ENCODE measurements around the gene DYNLT3.

DNA sequence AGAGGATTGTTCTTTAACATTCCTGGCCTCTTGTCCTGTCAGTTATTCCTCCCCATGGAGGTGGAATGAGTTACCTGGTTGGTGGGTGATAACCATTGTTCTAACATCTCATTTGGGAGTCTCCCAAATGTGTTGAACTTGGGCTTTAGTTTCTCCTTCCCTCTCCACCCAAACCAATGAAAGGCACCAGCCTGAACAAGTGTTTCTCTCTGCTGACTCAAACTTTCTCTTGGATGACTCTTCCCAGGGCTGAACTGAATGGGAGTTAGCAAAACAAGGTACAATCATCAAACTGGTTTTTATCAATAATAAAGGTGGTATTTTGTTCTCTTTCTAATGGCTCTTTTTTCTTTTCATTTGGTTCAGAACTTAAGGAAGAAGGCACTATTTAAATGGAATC, 2.7 kb downstream of the DYNLT3 start:
- TF ChIP-seq, protein P1, sequence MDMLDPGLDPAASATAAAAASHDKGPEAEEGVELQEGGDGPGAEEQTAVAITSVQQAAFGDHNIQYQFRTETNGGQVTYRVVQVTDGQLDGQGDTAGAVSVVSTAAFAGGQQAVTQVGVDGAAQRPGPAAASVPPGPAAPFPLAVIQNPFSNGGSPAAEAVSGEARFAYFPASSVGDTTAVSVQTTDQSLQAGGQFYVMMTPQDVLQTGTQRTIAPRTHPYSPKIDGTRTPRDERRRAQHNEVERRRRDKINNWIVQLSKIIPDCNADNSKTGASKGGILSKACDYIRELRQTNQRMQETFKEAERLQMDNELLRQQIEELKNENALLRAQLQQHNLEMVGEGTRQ (IDR thresholded peaks at IDR 0.05), result no peak
- TF ChIP-seq, protein P2, sequence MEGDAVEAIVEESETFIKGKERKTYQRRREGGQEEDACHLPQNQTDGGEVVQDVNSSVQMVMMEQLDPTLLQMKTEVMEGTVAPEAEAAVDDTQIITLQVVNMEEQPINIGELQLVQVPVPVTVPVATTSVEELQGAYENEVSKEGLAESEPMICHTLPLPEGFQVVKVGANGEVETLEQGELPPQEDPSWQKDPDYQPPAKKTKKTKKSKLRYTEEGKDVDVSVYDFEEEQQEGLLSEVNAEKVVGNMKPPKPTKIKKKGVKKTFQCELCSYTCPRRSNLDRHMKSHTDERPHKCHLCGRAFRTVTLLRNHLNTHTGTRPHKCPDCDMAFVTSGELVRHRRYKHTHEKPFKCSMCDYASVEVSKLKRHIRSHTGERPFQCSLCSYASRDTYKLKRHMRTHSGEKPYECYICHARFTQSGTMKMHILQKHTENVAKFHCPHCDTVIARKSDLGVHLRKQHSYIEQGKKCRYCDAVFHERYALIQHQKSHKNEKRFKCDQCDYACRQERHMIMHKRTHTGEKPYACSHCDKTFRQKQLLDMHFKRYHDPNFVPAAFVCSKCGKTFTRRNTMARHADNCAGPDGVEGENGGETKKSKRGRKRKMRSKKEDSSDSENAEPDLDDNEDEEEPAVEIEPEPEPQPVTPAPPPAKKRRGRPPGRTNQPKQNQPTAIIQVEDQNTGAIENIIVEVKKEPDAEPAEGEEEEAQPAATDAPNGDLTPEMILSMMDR (IDR thresholded peaks at IDR 0.05), result no peak
- TF ChIP-seq, protein P3, sequence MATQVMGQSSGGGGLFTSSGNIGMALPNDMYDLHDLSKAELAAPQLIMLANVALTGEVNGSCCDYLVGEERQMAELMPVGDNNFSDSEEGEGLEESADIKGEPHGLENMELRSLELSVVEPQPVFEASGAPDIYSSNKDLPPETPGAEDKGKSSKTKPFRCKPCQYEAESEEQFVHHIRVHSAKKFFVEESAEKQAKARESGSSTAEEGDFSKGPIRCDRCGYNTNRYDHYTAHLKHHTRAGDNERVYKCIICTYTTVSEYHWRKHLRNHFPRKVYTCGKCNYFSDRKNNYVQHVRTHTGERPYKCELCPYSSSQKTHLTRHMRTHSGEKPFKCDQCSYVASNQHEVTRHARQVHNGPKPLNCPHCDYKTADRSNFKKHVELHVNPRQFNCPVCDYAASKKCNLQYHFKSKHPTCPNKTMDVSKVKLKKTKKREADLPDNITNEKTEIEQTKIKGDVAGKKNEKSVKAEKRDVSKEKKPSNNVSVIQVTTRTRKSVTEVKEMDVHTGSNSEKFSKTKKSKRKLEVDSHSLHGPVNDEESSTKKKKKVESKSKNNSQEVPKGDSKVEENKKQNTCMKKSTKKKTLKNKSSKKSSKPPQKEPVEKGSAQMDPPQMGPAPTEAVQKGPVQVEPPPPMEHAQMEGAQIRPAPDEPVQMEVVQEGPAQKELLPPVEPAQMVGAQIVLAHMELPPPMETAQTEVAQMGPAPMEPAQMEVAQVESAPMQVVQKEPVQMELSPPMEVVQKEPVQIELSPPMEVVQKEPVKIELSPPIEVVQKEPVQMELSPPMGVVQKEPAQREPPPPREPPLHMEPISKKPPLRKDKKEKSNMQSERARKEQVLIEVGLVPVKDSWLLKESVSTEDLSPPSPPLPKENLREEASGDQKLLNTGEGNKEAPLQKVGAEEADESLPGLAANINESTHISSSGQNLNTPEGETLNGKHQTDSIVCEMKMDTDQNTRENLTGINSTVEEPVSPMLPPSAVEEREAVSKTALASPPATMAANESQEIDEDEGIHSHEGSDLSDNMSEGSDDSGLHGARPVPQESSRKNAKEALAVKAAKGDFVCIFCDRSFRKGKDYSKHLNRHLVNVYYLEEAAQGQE (IDR thresholded peaks at IDR 0.05), result no peak
- TF ChIP-seq JUN (IDR thresholded peaks at IDR 0.05) (no peak), POLR2A (IDR thresholded peaks at IDR 0.05; ENCODE audit: low read length) (no peak)
